Activated naive CD4-positive, alpha-beta T cell treated with anti-CD3 and anti-CD28 coated beads for 36 hours (primary cell): ENCODE data around the gene SIGLEC6. TPM values are rescaled to one million over a fixed set of nuclear protein-coding genes. Genes with fewer than 3 reads are reported as not detected.
A peak's percentile ranks its signal among the peaks of the same experiment; 100 is the strongest.

ENCODE experiments used
- CTCF ChIA-PET: fragments of 350-600 bp; sonication (Branson Sonifier 250); formaldehyde crosslinking; loops from one replicate; lab custom pipeline; 2021; ENCODE audit warnings: antibody characterized with exemption; lab: Charles Lee
- DNase-seq: peaks from one replicate; pipeline ENCODE4 v3.0.0-alpha.2; 2020
- H3K27ac Mint-ChIP-seq: one replicate; pipeline ENCODE4 v1.8.0; 2021; ENCODE audit warnings: mild to moderate bottlenecking, mixed read lengths
- H3K27me3 Mint-ChIP-seq: one replicate; pipeline ENCODE4 v1.8.0; 2021; ENCODE audit warnings: low read depth, mixed read lengths
- H3K36me3 Mint-ChIP-seq: one replicate; pipeline ENCODE4 v1.8.0; 2021; ENCODE audit warnings: low read depth, mixed read lengths
- H3K4me1 Mint-ChIP-seq: one replicate; pipeline ENCODE4 v1.8.0; 2021; ENCODE audit warnings: low read depth, mixed read lengths
- H3K4me3 Mint-ChIP-seq: one replicate; pipeline ENCODE4 v1.8.0; 2021; ENCODE audit warnings: mild to moderate bottlenecking, moderate library complexity, mixed read lengths
- H3K9me3 Mint-ChIP-seq: one replicate; pipeline ENCODE4 v1.8.0; 2021; ENCODE audit warnings: mixed read lengths
- intact Hi-C: fragments of 100-400 bp; cut with micrococcal nuclease; formaldehyde crosslinking; loops from one replicate; pipeline ENCODE4 v1.15.1; 2023
- total RNA-seq, 2 experiments: library from RNA; stranded (reverse); gene quantifications; one replicate each; pipeline ENCODE4 v1.2.3, GENCODE V29; 2021

The SIGLEC6 gene
- total RNA-seq, 2 experiments from 2014 or later = not detected

- peaks cover 18% of the 10 kb centered on the region for H3K4me1 Mint-ChIP-seq
- CTCF ChIA-PET = interaction anchor here (0.7 to 1.8 kb wide), 3 partner anchors 11 to 178 kb away, joined by 3 to 5 read pairs (median 5); no protein-coding TSS in a partner anchor
- no peaks in the 10 kb centered on the region for H3K36me3 Mint-ChIP-seq
- H3K9me3 Mint-ChIP-seq = no peaks in the 10 kb centered on the region
- peak; percentile 29 for DNase-seq
- peaks cover 6% of the 10 kb centered on the region for H3K27me3 Mint-ChIP-seq
- no peak overlapping the region for H3K4me3 Mint-ChIP-seq
- no peak overlapping the region for H3K27ac Mint-ChIP-seq
- intact Hi-C loops = no loop called here
These were observed 51.7 kb downstream of the SIGLEC6 start for GRCh38 chr19:51479531-51480331.

- CTCF ChIA-PET = interaction anchor here (1.0 to 1.8 kb wide), 2 partner anchors 35 to 45 kb away, joined by 3 to 5 read pairs; no protein-coding TSS in a partner anchor
- H3K4me1 Mint-ChIP-seq = peaks cover 18% of the 10 kb centered on the region
These were observed 52.9 kb downstream of the SIGLEC6 start, which contains the start of gene CEACAM18 for GRCh38 chr19:51478381-51479234. Gene CEACAM18 (plus strand): TSS chr19:51478539.

GRCh38 chr19:51477344-51477743 lies 54.1 kb downstream of the SIGLEC6 start:
- Mint-ChIP-seq H3K36me3 (no peaks in the 10 kb centered on the region), H3K4me1 (peaks cover 22% of the 10 kb centered on the region), H3K9me3 (no peaks in the 10 kb centered on the region), H3K27ac (no peak overlapping the region), H3K27me3 (peaks cover 7% of the 10 kb centered on the region), H3K4me3 (no peak overlapping the region)
- CTCF ChIA-PET = interaction anchor here (0.7 to 1.2 kb wide), 2 partner anchors 12 to 177 kb away, joined by 3 to 4 read pairs; no protein-coding TSS in a partner anchor
- no peak for DNase-seq
- intact Hi-C loops = no loop called here

More at GRCh38 chr19:51478381-51479234, 52.9 kb downstream of the SIGLEC6 start, which contains the start of gene CEACAM18:
- Mint-ChIP-seq H3K27ac (no peak within 1 kb of the TSS), H3K36me3 (no peaks in the 10 kb centered on the region), H3K27me3 (peaks cover 5% of the 10 kb centered on the region), H3K4me3 (no peak within 1 kb of the TSS), H3K9me3 (no peaks in the 10 kb centered on the region)
- DNase-seq = no peak
- intact Hi-C loops = no loop called here

GRCh38 chr19:51476164-51476563 lies 55.3 kb downstream of the SIGLEC6 start:
- H3K36me3 Mint-ChIP-seq = no peaks in the 10 kb centered on the region
- DNase-seq = no peak
- no peaks in the 10 kb centered on the region for H3K9me3 Mint-ChIP-seq
- H3K27ac Mint-ChIP-seq = no peak overlapping the region
- peaks cover 22% of the 10 kb centered on the region for H3K4me1 Mint-ChIP-seq
- no peak overlapping the region for H3K4me3 Mint-ChIP-seq
- CTCF ChIA-PET = interaction anchor here (1.2 kb wide), 1 partner anchor 179 kb away, joined by 3 read pairs; no protein-coding TSS in a partner anchor
- intact Hi-C loops = no loop called here
- H3K27me3 Mint-ChIP-seq = peaks cover 7% of the 10 kb centered on the region

GRCh38 chr19:51473009-51473707 lies 58.3 kb downstream of the SIGLEC6 start:
- CTCF ChIA-PET = interaction anchor here (0.5 to 4.0 kb wide), 24 partner anchors 8 to 305 kb away, joined by 3 to 57 read pairs (median 3); no protein-coding TSS in a partner anchor
- Mint-ChIP-seq H3K36me3 (no peaks in the 10 kb centered on the region), H3K27me3 (peaks cover 8% of the 10 kb centered on the region), H3K4me1 (peaks cover 4% of the 10 kb centered on the region), H3K4me3 (no peak overlapping the region), H3K27ac (no peak overlapping the region), H3K9me3 (no peaks in the 10 kb centered on the region)
- peak; percentile 93 for DNase-seq
- intact Hi-C loops = loop anchor here (1.0 to 5.0 kb wide), 5 partner anchors 42 to 304 kb away; no protein-coding TSS in a partner anchor

- Mint-ChIP-seq H3K9me3 (no peaks in the 10 kb centered on the region), H3K4me1 (peaks cover 4% of the 10 kb centered on the region), H3K36me3 (no peaks in the 10 kb centered on the region), H3K27me3 (peaks cover 11% of the 10 kb centered on the region), H3K4me3 (no peak overlapping the region), H3K27ac (no peak overlapping the region)
- intact Hi-C loops = loop anchor here (1.0 to 5.0 kb wide), 5 partner anchors 43 to 304 kb away; no protein-coding TSS in a partner anchor
- CTCF ChIA-PET = interaction anchor here (0.6 to 4.0 kb wide), 19 partner anchors 9 to 305 kb away, joined by 3 to 57 read pairs (median 3); no protein-coding TSS in a partner anchor
- no peak for DNase-seq
These were observed 58.9 kb downstream of the SIGLEC6 start for GRCh38 chr19:51472607-51473006.

- CTCF ChIA-PET = interaction anchor here (0.6 to 4.0 kb wide), 8 partner anchors 9 to 307 kb away, joined by 3 to 57 read pairs (median 6); partner anchors contain the start of gene VSIG10L
- H3K36me3 Mint-ChIP-seq = no peaks in the 10 kb centered on the region
- H3K4me1 Mint-ChIP-seq = peaks cover 4% of the 10 kb centered on the region
- peaks cover 22% of the 10 kb centered on the region for H3K27me3 Mint-ChIP-seq
- intact Hi-C loops = loop anchor here (5.0 kb wide), 1 partner anchor 49 kb away; no protein-coding TSS in a partner anchor
- H3K9me3 Mint-ChIP-seq = no peaks in the 10 kb centered on the region
- no peak for DNase-seq
- H3K4me3 Mint-ChIP-seq = no peak overlapping the region
- H3K27ac Mint-ChIP-seq = no peak overlapping the region
These were observed 59.9 kb downstream of the SIGLEC6 start for GRCh38 chr19:51471527-51471926.

- intact Hi-C loops = loop anchor here (5.0 kb wide), 1 partner anchor 49 kb away; no protein-coding TSS in a partner anchor
- Mint-ChIP-seq H3K4me1 (peaks cover 4% of the 10 kb centered on the region), H3K27me3 (peaks cover 25% of the 10 kb centered on the region), H3K9me3 (no peaks in the 10 kb centered on the region), H3K27ac (no peak overlapping the region), H3K36me3 (no peaks in the 10 kb centered on the region), H3K4me3 (no peak overlapping the region)
- no peak for DNase-seq
- CTCF ChIA-PET = interaction anchor here (0.6 to 4.0 kb wide), 6 partner anchors 8 to 307 kb away, joined by 3 to 57 read pairs (median 10); partner anchors contain the start of gene VSIG10L
These were observed 60.5 kb downstream of the SIGLEC6 start for GRCh38 chr19:51470966-51471365.

GRCh38 chr19:51469629-51470028 lies 61.8 kb downstream of the SIGLEC6 start:
- H3K36me3 Mint-ChIP-seq = no peaks in the 10 kb centered on the region
- H3K27me3 Mint-ChIP-seq = peaks cover 28% of the 10 kb centered on the region
- H3K9me3 Mint-ChIP-seq = no peaks in the 10 kb centered on the region
- CTCF ChIA-PET = interaction anchor here (0.7 to 1.1 kb wide), 3 partner anchors 27 to 46 kb away, joined by 3 to 4 read pairs (median 4); no protein-coding TSS in a partner anchor
- intact Hi-C loops = loop anchor here (5.0 kb wide), 1 partner anchor 47 kb away; no protein-coding TSS in a partner anchor
- peaks cover 4% of the 10 kb centered on the region for H3K4me1 Mint-ChIP-seq
- no peak for DNase-seq
- no peak overlapping the region for H3K4me3 Mint-ChIP-seq
- no peak overlapping the region for H3K27ac Mint-ChIP-seq

- H3K27ac Mint-ChIP-seq = no peak overlapping the region
- intact Hi-C loops = no loop called here
- DNase-seq = no peak
- no peak overlapping the region for H3K4me3 Mint-ChIP-seq
- H3K9me3 Mint-ChIP-seq = no peaks in the 10 kb centered on the region
- CTCF ChIA-PET = interaction anchor here (0.8 to 2.6 kb wide), 4 partner anchors 11 to 47 kb away, joined by 4 to 8 read pairs (median 4); no protein-coding TSS in a partner anchor
- H3K36me3 Mint-ChIP-seq = no peaks in the 10 kb centered on the region
- peaks cover 30% of the 10 kb centered on the region for H3K27me3 Mint-ChIP-seq
- peaks cover 4% of the 10 kb centered on the region for H3K4me1 Mint-ChIP-seq
These were observed 62.3 kb downstream of the SIGLEC6 start for GRCh38 chr19:51469162-51469561.

GRCh38 chr19:51468545-51468920 lies 62.9 kb downstream of the SIGLEC6 start:
- no peak overlapping the region for H3K27ac Mint-ChIP-seq

More at GRCh38 chr19:51468545-51468920, 62.9 kb downstream of the SIGLEC6 start:
- peaks cover 32% of the 10 kb centered on the region for H3K27me3 Mint-ChIP-seq
- no peak for DNase-seq
- H3K9me3 Mint-ChIP-seq = no peaks in the 10 kb centered on the region
- no peak overlapping the region for H3K4me3 Mint-ChIP-seq
- CTCF ChIA-PET = interaction anchor here (0.8 to 2.6 kb wide), 4 partner anchors 11 to 184 kb away, joined by 3 to 8 read pairs (median 4); no protein-coding TSS in a partner anchor
- H3K4me1 Mint-ChIP-seq = peaks cover 4% of the 10 kb centered on the region
- no peaks in the 10 kb centered on the region for H3K36me3 Mint-ChIP-seq
- intact Hi-C loops = no loop called here
